GM12878 (cell line): Measurements from ENCODE around the gene RALGDS. TPM values are rescaled to one million over a fixed set of nuclear protein-coding genes. Genes with fewer than 3 reads are reported as not detected.

Experiments
- ATAC-seq: fragments of 200-7000 bp; cut with Tn5 transposase; 3 replicates; pipeline ENCODE4 v1.9.1; 2020; ENCODE audit warnings: mild to moderate bottlenecking, moderate library complexity
- BruUV-seq: library from RNA; stranded (reverse); fragments of 400-500 nt; replicated peaks from 2 replicates; lab custom pipeline; 2021; lab: Mats Ljungman, UMichigan
- CTCF ChIA-PET: fragments of 300-600 bp; sonication (Branson Sonifier 250); formaldehyde crosslinking; extraction: SDS; loops from one replicate; lab custom pipeline; 2021; ENCODE audit warnings: inconsistent platforms; lab: Yijun Ruan, JAX
- POLR2A ChIA-PET: fragments of 350-600 bp; formaldehyde crosslinking; extraction: SDS; loops from one replicate; lab custom pipeline; 2021; ENCODE audit warnings: inconsistent platforms; lab: Charles Lee
- RAD21 ChIA-PET: fragments of 300-600 bp; sonication (Branson Sonifier 250); formaldehyde crosslinking; loops from one replicate; lab custom pipeline; 2023; ENCODE audit warnings: antibody characterized with exemption; ENCODE audit not compliant: unreplicated experiment; lab: Charles Lee
- SMC1A ChIA-PET: fragments of 300-600 bp; sonication (Branson Sonifier 250); formaldehyde crosslinking; loops from one replicate; lab custom pipeline; 2023; ENCODE audit not compliant: unreplicated experiment, uncharacterized antibody; lab: Charles Lee
- DNase-seq: peaks from one replicate; pipeline ENCODE4 v3.0.0-alpha.2; 2011; ENCODE audit warnings: low read depth, low spot score
- FAIRE-seq: peaks from 3 replicates; lab custom pipeline; 2011; peaks lifted over from hg19 to GRCh38; lab: Jason Lieb, UNC
- H2AFZ ChIP-seq: 2 replicates; pipeline ENCODE4 v1.6.0; 2011; ENCODE audit warnings: low read depth, low read length, control low read depth; ENCODE audit not compliant: control insufficient read depth
- H3K27ac ChIP-seq: 2 replicates; pipeline ENCODE4 v1.5.1; 2011; ENCODE audit warnings: control low read depth; ENCODE audit not compliant: control insufficient read depth, insufficient read depth
- H3K27me3 ChIP-seq, 2 experiments: replicated peaks in 1 of 2; 2 replicates each; pipeline versions ENCODE4 v1.6.0 to v1.6.1; 2011; ENCODE audit warnings: low read length in 1 of 2; ENCODE audit not compliant: control insufficient read depth in 2 of 2, insufficient read depth in 2 of 2
- H3K36me3 ChIP-seq, 2 experiments: 2 replicates each; pipeline ENCODE4 v1.5.1; 2011; ENCODE audit warnings: low read length in 1 of 2; ENCODE audit not compliant: control insufficient read depth in 2 of 2, insufficient read depth in 2 of 2
- H3K4me1 ChIP-seq: 2 replicates; pipeline ENCODE4 v1.6.1; 2011; ENCODE audit warnings: mild to moderate bottlenecking, low read length, moderate library complexity, mixed read lengths; ENCODE audit not compliant: control insufficient read depth, insufficient read depth
- H3K4me2 ChIP-seq: 2 replicates; pipeline ENCODE4 v1.6.0; 2011; ENCODE audit warnings: control low read depth; ENCODE audit not compliant: control insufficient read depth, insufficient read depth
- H3K4me3 ChIP-seq: fragments of 200-600 bp; sonication (generic); 2 replicates; pipeline ENCODE4 v1.5.1; 2016
- H3K79me2 ChIP-seq: 2 replicates; pipeline ENCODE4 v1.6.0; 2011; ENCODE audit warnings: low read length; ENCODE audit not compliant: control insufficient read depth, insufficient read depth
- H3K9ac ChIP-seq: 2 replicates; pipeline ENCODE4 v1.8.0; 2011; ENCODE audit warnings: low read length, control low read depth, mixed read lengths; ENCODE audit not compliant: control insufficient read depth, insufficient read depth
- H3K9me3 ChIP-seq: replicated peaks from 3 replicates; pipeline ENCODE4 v1.5.1; 2011; ENCODE audit warnings: mild to moderate bottlenecking, low read length; ENCODE audit not compliant: control insufficient read depth, insufficient read depth
- H4K20me1 ChIP-seq: 2 replicates; pipeline ENCODE4 v1.6.0; 2011; ENCODE audit not compliant: control insufficient read depth, insufficient read depth
- WGBS: methylation state at CpG from one replicate; pipeline ENCODE4 v1.1.6; 2016; ENCODE audit warnings: low lambda C conversion rate; ENCODE audit not compliant: insufficient replicate concordance, insufficient coverage; ENCODE audit errors: missing lambda C conversion rate; 5-methylcytosine and 5-hydroxymethylcytosine counted together
- in situ Hi-C: fragments of 300-500 bp; cut with MboI; formaldehyde crosslinking; loops from 9 replicates; pipeline ENCODE4 v1.14.3; 2018; ENCODE audit warnings: mixed read lengths
- intact Hi-C: fragments of 100-400 bp; cut with micrococcal nuclease; formaldehyde crosslinking; loops from one replicate; pipeline ENCODE4 v1.14.2; 2022; ENCODE audit not compliant: unreplicated experiment
- polyA plus RNA-seq, 11 experiments: library from polyadenylated mRNA; depleted of rRNA in 4 of 11; unstranded in 6 of 11; stranded (reverse) in 5 of 11; fragments of >200 nt; fragmentation: Nextera tagmentation in 4 of 11; fragmentation: Illumina TruSeq in 1 of 11; extraction: Ambion mirVana in 4 of 11; extraction: Trizol in 1 of 11; gene quantifications; 1 replicate in 1 of 11; 2 replicates in 10 of 11; pipeline versions ENCODE4 v1.2.1 to v1.2.3, GENCODE V29; 2011 to 2016; ENCODE audit warnings: inconsistent platforms in 2 of 11, missing spikeins in 2 of 11, low read depth in 1 of 11
- total RNA-seq, 4 experiments: library from RNA; depleted of rRNA in 3 of 4; stranded (reverse); fragments of >200 nt in 3 of 4; fragmentation: Illumina TruSeq in 1 of 4; extraction: Trizol in 1 of 4; gene quantifications; 2 replicates each; pipeline versions ENCODE4 v1.2.1 to v1.2.3, GENCODE V29; 2013 to 2021
- TF ChIP-seq, protein P1 (sequence below): fragments of 450-650 bp; formaldehyde crosslinking; IDR thresholded peaks from 2 replicates; pipeline ENCODE4 v1.4.0; 2022; ENCODE audit warnings: mild to moderate bottlenecking, moderate library complexity

RALGDS gene
- total and polyA plus RNA-seq, 10 of the 15 experiments (the other 5 are each of a cell fraction or from before 2014, with no cell fraction given): 1.3 to 48.6 (median 21.2) TPM

- RAD21 ChIA-PET: no interaction called here
- DNase-seq (no peak), FAIRE-seq (no peak), ATAC-seq (no peak)
- Histone ChIP-seq H2AFZ (no peak overlapping the region), H3K9me3 (no peaks in the 10 kb centered on the region), H4K20me1 (no peaks in the 10 kb centered on the region), H3K27me3 (no peaks in the 10 kb centered on the region), H3K79me2 (peaks cover 3% of the 10 kb centered on the region; the same call in 1 of the 2 replicates), H3K27ac (no peak overlapping the region), H3K9ac (no peak overlapping the region), H3K36me3 (no peaks in the 10 kb centered on the region), H3K4me1 (no peaks in the 10 kb centered on the region), H3K4me3 (no peak overlapping the region), H3K4me2 (no peak overlapping the region)
- in situ Hi-C loops: loop anchor here (5.0 kb wide), 1 partner anchor 106 kb away; no protein-coding TSS in a partner anchor
- POLR2A ChIA-PET: no interaction called here
- BruUV-seq: no TSS peak
- 74% methylated on average over 36 of the region's 36 CpGs for WGBS
- intact Hi-C loops: no loop called here
- TF ChIP-seq, protein P1, sequence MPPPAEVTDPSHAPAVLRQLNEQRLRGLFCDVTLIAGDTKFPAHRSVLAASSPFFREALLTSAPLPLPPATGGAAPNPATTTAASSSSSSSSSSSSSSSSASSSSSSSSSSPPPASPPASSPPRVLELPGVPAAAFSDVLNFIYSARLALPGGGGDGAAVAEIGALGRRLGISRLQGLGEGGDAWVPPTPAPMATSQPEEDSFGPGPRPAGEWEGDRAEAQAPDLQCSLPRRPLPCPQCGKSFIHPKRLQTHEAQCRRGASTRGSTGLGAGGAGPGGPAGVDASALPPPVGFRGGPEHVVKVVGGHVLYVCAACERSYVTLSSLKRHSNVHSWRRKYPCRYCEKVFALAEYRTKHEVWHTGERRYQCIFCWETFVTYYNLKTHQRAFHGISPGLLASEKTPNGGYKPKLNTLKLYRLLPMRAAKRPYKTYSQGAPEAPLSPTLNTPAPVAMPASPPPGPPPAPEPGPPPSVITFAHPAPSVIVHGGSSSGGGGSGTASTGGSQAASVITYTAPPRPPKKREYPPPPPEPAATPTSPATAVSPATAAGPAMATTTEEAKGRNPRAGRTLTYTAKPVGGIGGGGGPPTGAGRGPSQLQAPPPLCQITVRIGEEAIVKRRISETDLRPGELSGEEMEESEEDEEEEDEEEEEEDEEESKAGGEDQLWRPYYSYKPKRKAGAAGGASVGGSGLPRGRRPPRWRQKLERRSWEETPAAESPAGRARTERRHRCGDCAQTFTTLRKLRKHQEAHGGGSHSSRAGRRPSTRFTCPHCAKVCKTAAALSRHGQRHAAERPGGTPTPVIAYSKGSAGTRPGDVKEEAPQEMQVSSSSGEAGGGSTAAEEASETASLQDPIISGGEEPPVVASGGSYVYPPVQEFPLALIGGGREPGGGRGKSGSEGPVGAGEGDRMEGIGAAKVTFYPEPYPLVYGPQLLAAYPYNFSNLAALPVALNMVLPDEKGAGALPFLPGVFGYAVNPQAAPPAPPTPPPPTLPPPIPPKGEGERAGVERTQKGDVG: no peak
- CTCF ChIA-PET: interaction anchor here (1.1 kb wide), 1 partner anchor 9 kb away, joined by 3 read pairs; no protein-coding TSS in a partner anchor
- SMC1A ChIA-PET: no interaction called here
These were observed 32.4 kb upstream of the RALGDS start for GRCh38 chr9:133153227-133154096.
